Heart left ventricle (tissue), 16 donors: ENCODE data around the gene COPS9. TPM values are rescaled to one million over a fixed set of nuclear protein-coding genes. Genes with fewer than 3 reads are reported as not detected.

Experiments
- ATAC-seq, 4 donors: fragments of 200-7000 bp; cut with Tn5 transposase; one replicate each; pipeline ENCODE4 v1.9.1; 2020 to 2022; ENCODE audit warnings: moderate library complexity in 4 of 4, mild to moderate bottlenecking in 3 of 4, moderate number of reproducible peaks in 1 of 4
- DNase-seq, 5 donors: peaks; one replicate each; pipeline ENCODE4 v3.0.0-alpha.2; 2020
- H3K27ac ChIP-seq, 12 donors: fragments of 200-600 bp; sonication (generic) in 4 of 12; one replicate each; pipeline versions ENCODE4 v1.5.0 to v1.8.0; 2016 to 2022; ENCODE audit warnings: mild to moderate bottlenecking in 2 of 12
- H3K27me3 ChIP-seq, 9 donors: fragments of 200-600 bp; sonication (generic) in 2 of 9; one replicate each; pipeline versions ENCODE4 v1.5.1 to v1.8.0; 2016 to 2022; ENCODE audit warnings: mild to moderate bottlenecking in 3 of 9
- H3K36me3 ChIP-seq, 9 donors: fragments of 200-600 bp; sonication (generic) in 2 of 9; one replicate each; pipeline versions ENCODE4 v1.5.0 to v1.8.0; 2018 to 2022; ENCODE audit warnings: mild to moderate bottlenecking in 2 of 9
- H3K4me1 ChIP-seq, 12 donors: fragments of 200-600 bp; sonication (generic) in 4 of 12; one replicate each; pipeline versions ENCODE4 v1.5.0 to v1.8.0; 2016 to 2022; ENCODE audit warnings: mild to moderate bottlenecking in 3 of 12
- H3K4me3 ChIP-seq, 12 donors: fragments of 200-600 bp; sonication (generic) in 4 of 12; one replicate each; pipeline versions ENCODE4 v1.5.0 to v1.8.0; 2017 to 2022; ENCODE audit warnings: mild to moderate bottlenecking in 9 of 12, moderate library complexity in 4 of 12
- H3K9me3 ChIP-seq, 12 donors: fragments of 200-600 bp; sonication (generic) in 4 of 12; one replicate each; pipeline versions ENCODE4 v1.5.0 to v1.8.0; 2016 to 2022; ENCODE audit warnings: mild to moderate bottlenecking in 1 of 12
- CTCF ChIP-seq, 12 donors: fragments of 200-600 bp; sonication (generic) in 4 of 12; IDR thresholded peaks; one replicate each; pipeline versions ENCODE4 v1.5.0 to v1.8.0; 2018 to 2022; ENCODE audit warnings: antibody characterized with exemption in 12 of 12, mild to moderate bottlenecking in 5 of 12
- POLR2A ChIP-seq, 2 donors: fragments of 450-650 bp; IDR thresholded peaks; one replicate each; pipeline ENCODE4 v1.6.1; 2017; ENCODE audit warnings: antibody characterized with exemption in 2 of 2, mild to moderate bottlenecking in 2 of 2, moderate library complexity in 2 of 2
- WGBS, 4 donors: extraction: QIAGEN DNeasy Blood & Tissue Kit in 2 of 4; methylation state at CpG; one replicate each; pipeline versions ENCODE4 v1.1.5 to v1.1.7; 2013 to 2018; 5-methylcytosine and 5-hydroxymethylcytosine counted together
- intact Hi-C, 10 donors: fragments of 100-400 bp; cut with DNase I; formaldehyde crosslinking; loops; one replicate each; pipeline versions ENCODE4 v1.11.1 to v1.14.2; 2022
- polyA plus RNA-seq, 2 donors: library from polyadenylated mRNA; stranded (reverse); fragments of 200-250 nt; gene quantifications; one replicate each; pipeline ENCODE4 v1.2.3, GENCODE V29; 2013
- total RNA-seq, 9 donors: library from RNA; depleted of rRNA in 2 of 9; stranded (reverse); fragments of >200 nt in 2 of 9; fragmentation: NEBNext Ultra II Directional in 3 of 9; extraction: Animal tissue kit (Norgen Biotek cat#: 25700) in 3 of 9; gene quantifications; one replicate each; pipeline versions ENCODE4 v1.1.0 to v1.2.4, GENCODE V29; 2016 to 2023
- donor health status: ischemic (EF 13 %, LVEDD 7.1; RV severe dilation, severe dysfunction).
- donor health status: healthy with polysubstance abuse.
- donor health status: DM: no; HTN: yes; CAD: no.
- donor health status: DM: no; HTN: no; CAD: no.
- donor health status: ischemic (EF 25% LVEDD 6.9; RV normal size, moderate dysfunction).
- donor health status: ischemic (EF 25% LVEDD 5.7; RV mildly dilated, moderate dysfunction).
- donor health status: healthy.
- donor health status: DM: yes; HTN: yes; CAD: no.
- donor health status: ischemic (EF 35%, LVEDD 5.7; RV mildly dilated, moderate dysfunction).
- donor health status: nonischemic (EF 11% LVEDD 7.7; RV severe dilation, severe dysfunction).
- donor health status: DM: yes; HTN: yes; CAD: no.
- donor health status: PGD.
- donor health status: ischemic (EF 29% LVEDD 5.4; RV normal size, mild dysfunction).
- donor health status: nonischemic (EF 23%, LVEDD 6.1; RV moderate dilation, normal function).

Gene COPS9
- total and polyA plus RNA-seq, 11 donors = 130 to 664 (median 178) TPM

- 84 to 92% (median 87%) methylated on average over 15 to 18 of the region's 18 CpGs for WGBS, 4 donors
- no peak overlapping the region for H3K4me3 ChIP-seq
- ATAC-seq (no peak), DNase-seq (peak in 1 of 5 donors; percentile 22)
- TF ChIP-seq CTCF (IDR thresholded peaks at IDR 0.05) (no peak), POLR2A (IDR thresholded peaks at IDR 0.05) (no peak)
- H3K4me1 ChIP-seq = no peaks in the 10 kb centered on the region
- intact Hi-C loops = no loop called here
- no peak overlapping the region for H3K27ac ChIP-seq
- no peaks in the 10 kb centered on the region for H3K36me3 ChIP-seq
- H3K27me3 ChIP-seq = peaks cover 0 to 13% (median 0%) of the 10 kb centered on the region in 9 donors
- no peaks in the 10 kb centered on the region for H3K9me3 ChIP-seq
Observed at GRCh38 chr2:240168041-240168440, 31.9 kb upstream of the COPS9 start.

- 80 to 87% (median 84%) methylated on average over 8 to 9 of the region's 9 CpGs for WGBS, 4 donors
- peaks cover 0 to 13% (median 0%) of the 10 kb centered on the region in 9 donors for H3K27me3 ChIP-seq
- DNase-seq (peak in 1 of 5 donors; percentile 33), ATAC-seq (no peak)
- H3K27ac ChIP-seq = no peak overlapping the region
- TF ChIP-seq POLR2A (IDR thresholded peaks at IDR 0.05) = no peak
- TF ChIP-seq CTCF (IDR thresholded peaks at IDR 0.05) = no peak
- H3K4me3 ChIP-seq = no peak overlapping the region
- H3K36me3 ChIP-seq = no peaks in the 10 kb centered on the region
- no peaks in the 10 kb centered on the region for H3K4me1 ChIP-seq
- H3K9me3 ChIP-seq = no peaks in the 10 kb centered on the region
- intact Hi-C loops = no loop called here
Observed at GRCh38 chr2:240167588-240167880, 31.4 kb upstream of the COPS9 start.

- H3K27me3 ChIP-seq = peaks cover 0 to 13% (median 0%) of the 10 kb centered on the region in 9 donors
- H3K4me3 ChIP-seq = no peak overlapping the region
- no peaks in the 10 kb centered on the region for H3K36me3 ChIP-seq
- no peak for TF ChIP-seq POLR2A (IDR thresholded peaks at IDR 0.05)
- TF ChIP-seq CTCF (IDR thresholded peaks at IDR 0.05) = no peak
- DNase-seq = peak in 1 of 5 donors; percentile 24
- H3K27ac ChIP-seq = no peak overlapping the region
- H3K4me1 ChIP-seq = no peaks in the 10 kb centered on the region
- no peaks in the 10 kb centered on the region for H3K9me3 ChIP-seq
- ATAC-seq = no peak
- intact Hi-C loops = no loop called here
- WGBS, 4 donors = 81 to 90% (median 83%) methylated on average over 13 to 21 of the region's 21 CpGs
Observed at GRCh38 chr2:240166761-240167587, 30.9 kb upstream of the COPS9 start.

GRCh38 chr2:240166191-240166590 is 30.1 kb upstream of the COPS9 start:
- Histone ChIP-seq H3K36me3 (no peaks in the 10 kb centered on the region), H3K27me3 (peaks cover 0 to 13% (median 0%) of the 10 kb centered on the region in 9 donors), H3K27ac (no peak overlapping the region), H3K4me3 (no peak overlapping the region), H3K9me3 (no peaks in the 10 kb centered on the region), H3K4me1 (no peaks in the 10 kb centered on the region)
- TF ChIP-seq POLR2A (IDR thresholded peaks at IDR 0.05) (no peak), CTCF (IDR thresholded peaks at IDR 0.05) (no peak)
- ATAC-seq (no peak), DNase-seq (peak in 1 of 5 donors; percentile 33)
- 77 to 90% (median 78%) methylated on average over 5 of the region's 5 CpGs for WGBS, 4 donors
- intact Hi-C loops = no loop called here
